K562 (cell line): ENCODE results near the gene PALMD. TPM values are rescaled to one million over a fixed set of nuclear protein-coding genes. Genes with fewer than 3 reads are reported as not detected.
A peak's percentile ranks its signal among the peaks of the same experiment; 100 is the strongest.

Experiments
- ATAC-seq: fragments of 200-7000 bp; cut with Tn5 transposase; 3 replicates; pipeline ENCODE4 v1.9.1; 2020; ENCODE audit warnings: moderate library complexity
- BruUV-seq: library from RNA; stranded (reverse); fragments of 400-500 nt; replicated peaks from 2 replicates; lab custom pipeline; 2021; lab: Mats Ljungman, UMichigan
- CTCF ChIA-PET: fragments of 300-600 bp; formaldehyde crosslinking; extraction: SDS; loops from one replicate; lab custom pipeline; 2021; ENCODE audit warnings: low intra/inter-chr PET ratio; lab: Yijun Ruan, JAX
- POLR2A ChIA-PET: fragments of 300-600, 350-650 bp; sonication (Branson Sonifier 250); formaldehyde crosslinking; extraction: SDS; loops from one replicate; lab custom pipeline; 2021; ENCODE audit warnings: antibody characterized with exemption, inconsistent platforms; lab: Yijun Ruan, JAX
- DNase-seq, 4 experiments: peaks; one replicate each; pipeline versions ENCODE4 v3.0.0 to v3.0.0-alpha.2; 2011 to 2018; ENCODE audit warnings: low spot score in 3 of 4, mixed read lengths in 3 of 4; ENCODE audit errors: extremely low read depth in 1 of 4
- FAIRE-seq: peaks from 2 replicates; lab custom pipeline; 2011; peaks lifted over from hg19 to GRCh38; lab: Jason Lieb, UNC
- H2AFZ ChIP-seq: 2 replicates; pipeline ENCODE4 v1.6.0; 2011; ENCODE audit warnings: low read depth, low read length, control low read depth, inconsistent platforms
- H3K27ac ChIP-seq: fragments of 200-600 bp; 3 replicates; pipeline ENCODE4 v1.8.0; 2011; ENCODE audit warnings: low read depth, mild to moderate bottlenecking, control low read depth, inconsistent platforms, low read length, moderate library complexity, mixed read lengths; ENCODE audit errors: extremely low read depth
- H3K27me3 ChIP-seq, 2 experiments: fragments of 300-600 bp in 1 of 2; 2 replicates in 1 of 2; 3 replicates in 1 of 2; pipeline versions ENCODE4 v1.6.0 to v1.8.0; 2011; ENCODE audit warnings: inconsistent platforms in 2 of 2, low read length in 2 of 2, mild to moderate bottlenecking in 1 of 2, mixed read lengths in 1 of 2, moderate library complexity in 1 of 2; ENCODE audit not compliant: control insufficient read depth in 2 of 2, insufficient read depth in 2 of 2
- H3K36me3 ChIP-seq: fragments of 300-600 bp; 3 replicates; pipeline ENCODE4 v1.8.0; 2011; ENCODE audit warnings: mild to moderate bottlenecking, low read length, inconsistent platforms; ENCODE audit not compliant: control insufficient read depth, insufficient read depth
- H3K4me1 ChIP-seq, 2 experiments: fragments of 200-600 bp in 1 of 2; replicated peaks in 1 of 2; 2 replicates in 1 of 2; 3 replicates in 1 of 2; pipeline versions ENCODE4 v1.5.1 to v1.8.0; 2011; ENCODE audit warnings: inconsistent platforms in 2 of 2, low read length in 2 of 2, mild to moderate bottlenecking in 1 of 2, mixed read lengths in 1 of 2, moderate library complexity in 1 of 2; ENCODE audit not compliant: control insufficient read depth in 2 of 2, insufficient read depth in 2 of 2
- H3K4me2 ChIP-seq: 2 replicates; pipeline ENCODE4 v1.6.1; 2011; ENCODE audit warnings: low read length, control low read depth, inconsistent platforms, mixed read lengths; ENCODE audit not compliant: insufficient read depth
- H3K4me3 ChIP-seq: fragments of 200-600 bp; sonication (generic), shearing (Covaris generic); 2 replicates; pipeline ENCODE4 v1.5.1; 2016; ENCODE audit warnings: control low read depth, inconsistent platforms
- H3K79me2 ChIP-seq: fragments of 200-600 bp; 3 replicates; pipeline ENCODE4 v1.8.0; 2011; ENCODE audit warnings: low read length, inconsistent platforms; ENCODE audit not compliant: control insufficient read depth, insufficient read depth
- H3K9ac ChIP-seq, 2 experiments: 2 replicates each; pipeline versions ENCODE4 v1.6.0 to v1.6.1; 2011; ENCODE audit warnings: low read depth in 2 of 2, low read length in 2 of 2, control low read depth in 1 of 2, inconsistent platforms in 1 of 2, mild to moderate bottlenecking in 1 of 2, mixed read lengths in 1 of 2; ENCODE audit not compliant: insufficient read depth in 1 of 2
- H3K9me1 ChIP-seq: one replicate; pipeline ENCODE4 v1.6.0; 2011; ENCODE audit warnings: inconsistent platforms, mild to moderate bottlenecking, low read length, moderate library complexity; ENCODE audit not compliant: control insufficient read depth, insufficient read depth
- H3K9me3 ChIP-seq: replicated peaks from 2 replicates; pipeline ENCODE4 v1.5.1; 2011; ENCODE audit warnings: low read depth, low read length, inconsistent platforms; ENCODE audit not compliant: control insufficient read depth, insufficient read depth
- H4K20me1 ChIP-seq: replicated peaks from 2 replicates; pipeline ENCODE4 v1.6.1; 2011; ENCODE audit warnings: low read length, inconsistent platforms, mixed read lengths; ENCODE audit not compliant: control insufficient read depth, insufficient read depth
- CEBPB ChIP-seq: fragments of 450-650 bp; IDR thresholded peaks from 2 replicates; pipeline ENCODE4 v1.6.1; 2016; ENCODE audit warnings: missing genetic modification characterization, missing compliant biosample characterization
- CEBPG ChIP-seq, 3 experiments: fragments of 200-800 bp in 1 of 3; sonication (Bioruptor generic) in 1 of 3; sonication (generic) in 1 of 3; formaldehyde crosslinking in 1 of 3; IDR thresholded peaks in 2 of 3; conservative IDR thresholded peaks in 1 of 3; 2 replicates each; pipeline versions ENCODE4 v1.6.1 to v1.8.0; 2016 to 2022; ENCODE audit warnings: missing compliant biosample characterization in 2 of 3, missing genetic modification characterization in 2 of 3, mild to moderate bottlenecking in 1 of 3, missing genetic modification reagents in 1 of 3
- ETS1 ChIP-seq: conservative IDR thresholded peaks from 2 replicates; pipeline ENCODE4 v1.6.1; 2011; ENCODE audit warnings: low read depth, mild to moderate bottlenecking, low read length; ENCODE audit not compliant: control insufficient read depth
- IRF9 ChIP-seq: fragments of 450-650 bp; IDR thresholded peaks from 2 replicates; pipeline ENCODE4 v1.6.1; 2016; ENCODE audit warnings: missing biosample characterization, missing genetic modification characterization
- SOX6 ChIP-seq: fragments of 450-650 bp; IDR thresholded peaks from 2 replicates; pipeline ENCODE4 v1.6.1; 2014; ENCODE audit warnings: mild to moderate bottlenecking
- ZNF668 ChIP-seq: fragments of 250-450 bp; sonication (Bioruptor Pico); IDR thresholded peaks from 2 replicates; pipeline ENCODE4 v1.8.0; 2022; ENCODE audit warnings: mild to moderate bottlenecking, inconsistent platforms
- WGBS: fragments of 100-300 bp; shearing (Covaris generic); methylation state at CpG from one replicate; pipeline ENCODE4 v1.1.6; 2016; ENCODE audit warnings: low coverage, mixed read lengths; ENCODE audit not compliant: insufficient coverage; ENCODE audit errors: missing lambda C conversion rate; 5-methylcytosine and 5-hydroxymethylcytosine counted together
- in situ Hi-C: fragments of 300-500 bp; cut with MboI; formaldehyde crosslinking; loops from 4 replicates; pipeline ENCODE4 v1.15.0; 2018; ENCODE audit warnings: inconsistent platforms, mixed read lengths
- intact Hi-C: fragments of 100-400 bp; cut with micrococcal nuclease; formaldehyde crosslinking; loops from 2 replicates; pipeline ENCODE4 v1.14.2; 2022
- polyA plus RNA-seq, 8 experiments: library from polyadenylated mRNA; depleted of rRNA in 4 of 8; stranded (reverse) in 5 of 8; unstranded in 3 of 8; fragments of >200 nt; fragmentation: Nextera tagmentation in 2 of 8; fragmentation: Illumina TruSeq in 1 of 8; extraction: Ambion mirVana in 2 of 8; extraction: Trizol in 1 of 8; gene quantifications; 2 replicates each; pipeline versions ENCODE4 v1.2.1 to v1.2.3, GENCODE V29; 2011 to 2014; ENCODE audit warnings: inconsistent platforms in 1 of 8, missing spikeins in 1 of 8
- total RNA-seq, 7 experiments: library from RNA; depleted of rRNA in 6 of 7; stranded (reverse); fragments of >200 nt in 6 of 7; fragmentation: Illumina TruSeq in 2 of 7; extraction: Trizol in 2 of 7; gene quantifications; 2 replicates each; pipeline versions ENCODE4 v1.2.1 to v1.2.3, GENCODE V29; 2011 to 2021; ENCODE audit warnings: low replicate concordance in 1 of 7

PALMD gene
- total and polyA plus RNA-seq, 9 of the 15 experiments (the other 6 are each of a cell fraction or from before 2014, with no cell fraction given): 2.7 to 13.5 (median 5.4) TPM

DNA sequence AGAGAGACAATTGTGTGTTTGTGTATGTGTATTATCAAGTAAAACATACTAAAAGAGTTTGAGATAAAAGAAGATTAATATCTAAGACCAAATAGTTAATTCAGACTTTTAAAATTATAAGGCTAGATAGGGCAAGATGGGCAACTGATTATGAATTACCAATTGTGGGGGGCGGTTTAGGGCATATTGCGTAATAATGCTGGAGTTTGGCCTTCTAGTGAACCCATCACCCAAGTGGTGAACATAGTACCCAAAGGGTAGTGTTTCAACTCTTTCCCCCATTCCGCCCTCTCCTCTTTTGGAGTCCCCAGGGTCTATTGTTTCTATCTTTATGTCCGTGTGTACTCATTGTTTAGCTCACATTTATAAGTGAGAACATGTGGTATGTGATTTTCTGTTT is 65.1 kb downstream of the PALMD start:
- 94% methylated on average over 4 of the region's 4 CpGs for WGBS
- Histone ChIP-seq H3K9me3 (no peaks in the 10 kb centered on the region), H3K79me2 (no peaks in the 10 kb centered on the region), H3K4me2 (no peak overlapping the region), H3K9ac (no peak overlapping the region), H2AFZ (no peak overlapping the region), H3K4me3 (no peak overlapping the region), H3K4me1 (no peaks in the 10 kb centered on the region), H3K36me3 (peaks cover 84% of the 10 kb centered on the region), H3K27me3 (no peaks in the 10 kb centered on the region), H3K9me1 (no peaks in the 10 kb centered on the region), H3K27ac (no peak overlapping the region), H4K20me1 (no peaks in the 10 kb centered on the region)
- ChIA-PET CTCF (no interaction called here), POLR2A (no interaction called here)
- intact Hi-C loops (no loop called here), in situ Hi-C loops (no loop called here)
- BruUV-seq: no TSS peak
- no peak for ATAC-seq
- DNase-seq: no peak
- TF ChIP-seq IRF9 (tag): 0 out of 2 replicates have a peak, but pooled peaks have one; percentile 32
- TF ChIP-seq CEBPB (tag): peak; percentile 93
- peak; percentile 49; the same call in 1 of the 2 replicates for TF ChIP-seq CEBPG (CRISPR knock-in tag; IDR thresholded peaks at IDR 0.05)
- TF ChIP-seq CEBPG (tag; conservative IDR thresholded peaks at IDR 0.05 in 1 of 2, IDR thresholded peaks at IDR 0.05 in 1 of 2): peak; percentile 73 to 96
- no peak for TF ChIP-seq SOX6
- no peak for TF ChIP-seq ETS1
- no peak for TF ChIP-seq ZNF668 (CRISPR knock-in tag)
- FAIRE-seq: no peak
